Measurements from ENCODE around the gene LRMDA. TPM values are rescaled to one million over a fixed set of nuclear protein-coding genes. Genes with fewer than 3 reads are reported as not detected.

LRMDA gene
- total and polyA plus RNA-seq, 2 of the 4 experiments (the other 2 are of a cell fraction), result 0.07 TPM; not detected in 1

DNA sequence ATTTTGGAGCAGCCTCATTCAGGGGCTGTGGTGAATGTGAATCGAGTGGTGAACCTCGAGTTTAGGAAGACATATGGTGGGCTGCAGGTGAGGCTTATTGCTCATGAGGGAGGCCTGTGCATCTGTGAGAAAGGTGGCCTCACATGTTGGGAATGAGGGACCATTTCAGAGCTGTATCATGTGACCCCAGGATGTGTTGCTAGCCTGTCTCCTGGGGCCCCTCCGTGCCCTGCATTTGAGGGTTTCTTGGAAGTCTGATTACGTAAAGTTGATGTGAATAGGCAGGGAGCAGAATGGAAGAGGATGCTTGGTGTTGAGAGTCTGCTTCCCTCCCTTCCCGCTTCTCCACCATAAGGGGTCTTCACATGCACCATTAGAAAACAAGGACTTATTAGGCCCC, 569.1 kb downstream of the LRMDA start:
- Histone ChIP-seq H2AK5ac (ENCODE audit: low read depth, low read length) (no peak overlapping the region), H2AK9ac (replicated peaks; ENCODE audit: low read depth, low read length, poor library complexity) (no peak overlapping the region), H4K8ac (ENCODE audit: low read depth in 2 of 2, low read length in 2 of 2) (no peak overlapping the region), H3K9ac (ENCODE audit: low read depth, low read length) (no peak overlapping the region), H2BK120ac (ENCODE audit: low read depth, low read length) (no peak overlapping the region), H4K20me1 (ENCODE audit: insufficient read depth, low read length) (no peaks in the 10 kb centered on the region), H3K4me2 (ENCODE audit: low read depth, low read length) (no peak overlapping the region), H3K23ac (ENCODE audit: low read depth, low read length) (no peak overlapping the region), H3K36me3 (ENCODE audit: control insufficient read depth, insufficient read depth, low read length) (no peaks in the 10 kb centered on the region), H3K14ac (replicated peaks; ENCODE audit: low read depth, low read length) (no peak overlapping the region), H2BK5ac (ENCODE audit: low read depth, low read length, poor library complexity, severe bottlenecking) (no peak overlapping the region), H3K9me3 (ENCODE audit: control insufficient read depth, insufficient read depth, low read length) (no peaks in the 10 kb centered on the region), H3K18ac (ENCODE audit: low read depth, low read length) (no peak overlapping the region), H3K4ac (ENCODE audit: low read depth, low read length) (no peak overlapping the region), H4K5ac (ENCODE audit: low read depth, low read length) (no peak overlapping the region), H3K9me1 (ENCODE audit: insufficient read depth, low read length) (no peaks in the 10 kb centered on the region), H3K79me1 (ENCODE audit: low read depth in 1 of 2, low read length in 2 of 2) (no peaks in the 10 kb centered on the region), H3K56ac (ENCODE audit: extremely low read depth, insufficient read depth, low read length) (no peak overlapping the region), H3K4me3 (ENCODE audit: insufficient read depth, low read depth, low read length) (no peak overlapping the region), H3K27ac (ENCODE audit: insufficient read depth, low read length) (no peak overlapping the region), H3K4me1 (ENCODE audit: control insufficient read depth, insufficient read depth, low read length) (no peaks in the 10 kb centered on the region), H2BK15ac (ENCODE audit: low read depth, low read length) (no peak overlapping the region), H3K27me3 (ENCODE audit: control insufficient read depth, insufficient read depth, low read length) (peaks cover 8% of the 10 kb centered on the region; the same call in 1 of the 2 replicates), H2AFZ (replicated peaks; ENCODE audit: low read length, poor library complexity) (no peak overlapping the region), H2BK20ac (ENCODE audit: low read depth, low read length) (no peak overlapping the region), H4K91ac (ENCODE audit: insufficient read depth, low read depth, low read length) (no peak overlapping the region)
- no CpG with 5 or more reads among the region's 5 CpGs for WGBS, 2 experiments (ENCODE audit: extremely low coverage in 2 of 2, insufficient read length in 1 of 2)
- intact Hi-C loops (cut with micrococcal nuclease), result no loop called here
- in situ Hi-C loops (cut with MboI; ENCODE audit: low sequenced_read_pairs), result no loop called here
- TF ChIP-seq RAD21 (IDR thresholded peaks at IDR 0.05; ENCODE audit: low read length) (no peak), RFX5 (IDR thresholded peaks at IDR 0.05; ENCODE audit: low read depth, low read length) (no peak), MXI1 (IDR thresholded peaks at IDR 0.05; ENCODE audit: borderline replicate concordance, low read depth, low read length) (no peak), NFE2L2 (IDR thresholded peaks at IDR 0.05; ENCODE audit: low read depth, low read length) (no peak), MAZ (IDR thresholded peaks at IDR 0.05; ENCODE audit: borderline replicate concordance, low read depth, low read length) (no peak), ELK1 (IDR thresholded peaks at IDR 0.05; ENCODE audit: borderline replicate concordance, low read depth, low read length) (no peak), MAFK (IDR thresholded peaks at IDR 0.05; ENCODE audit: low read depth, low read length) (no peak), SMC3 (IDR thresholded peaks at IDR 0.05; ENCODE audit: low read depth, low read length) (no peak), CEBPB (IDR thresholded peaks at IDR 0.05; ENCODE audit: low read depth, low read length) (no peak)
- TF ChIP-seq, protein P1, sequence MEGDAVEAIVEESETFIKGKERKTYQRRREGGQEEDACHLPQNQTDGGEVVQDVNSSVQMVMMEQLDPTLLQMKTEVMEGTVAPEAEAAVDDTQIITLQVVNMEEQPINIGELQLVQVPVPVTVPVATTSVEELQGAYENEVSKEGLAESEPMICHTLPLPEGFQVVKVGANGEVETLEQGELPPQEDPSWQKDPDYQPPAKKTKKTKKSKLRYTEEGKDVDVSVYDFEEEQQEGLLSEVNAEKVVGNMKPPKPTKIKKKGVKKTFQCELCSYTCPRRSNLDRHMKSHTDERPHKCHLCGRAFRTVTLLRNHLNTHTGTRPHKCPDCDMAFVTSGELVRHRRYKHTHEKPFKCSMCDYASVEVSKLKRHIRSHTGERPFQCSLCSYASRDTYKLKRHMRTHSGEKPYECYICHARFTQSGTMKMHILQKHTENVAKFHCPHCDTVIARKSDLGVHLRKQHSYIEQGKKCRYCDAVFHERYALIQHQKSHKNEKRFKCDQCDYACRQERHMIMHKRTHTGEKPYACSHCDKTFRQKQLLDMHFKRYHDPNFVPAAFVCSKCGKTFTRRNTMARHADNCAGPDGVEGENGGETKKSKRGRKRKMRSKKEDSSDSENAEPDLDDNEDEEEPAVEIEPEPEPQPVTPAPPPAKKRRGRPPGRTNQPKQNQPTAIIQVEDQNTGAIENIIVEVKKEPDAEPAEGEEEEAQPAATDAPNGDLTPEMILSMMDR (conservative IDR thresholded peaks at IDR 0.05; ENCODE audit: low read depth, low read length), result no peak
- dilution Hi-C loops (cut with HindIII; ENCODE audit: low sequenced_read_pairs, unreplicated experiment), result no loop called here
- DNase-seq (no peak), ATAC-seq (ENCODE audit: low read depth) (no peak)
- BruUV-seq (replicated peaks), result no TSS peak
- POLR2A ChIA-PET (ENCODE audit: unreplicated experiment), result no interaction called here
- CTCF ChIA-PET, result no interaction called here

Measured in IMR-90 (cell line).